Large intestine (tissue), 3 donors: ENCODE results near the gene CDH23. TPM values are rescaled to one million over a fixed set of nuclear protein-coding genes. Genes with fewer than 3 reads are reported as not detected.
A peak's percentile ranks its signal among the peaks of the same experiment; 100 is the strongest.

Source experiments
- DNase-seq, 2 donors: peaks; one replicate each; pipeline versions ENCODE4 v3.0.0 to v3.0.0-alpha.2; 2013
- H3K27ac ChIP-seq: one replicate; pipeline ENCODE4 v1.5.1; 2013; ENCODE audit warnings: low read length
- H3K27me3 ChIP-seq: 2 replicates; pipeline ENCODE4 v1.6.1; 2013; ENCODE audit warnings: low read length; ENCODE audit not compliant: control insufficient read depth, insufficient read depth
- H3K36me3 ChIP-seq: 2 replicates; pipeline ENCODE4 v1.6.1; 2013; ENCODE audit warnings: low read length; ENCODE audit not compliant: control insufficient read depth, insufficient read depth
- H3K4me1 ChIP-seq: one replicate; pipeline ENCODE4 v1.6.1; 2013; ENCODE audit warnings: low read length; ENCODE audit not compliant: control insufficient read depth, insufficient read depth
- H3K4me3 ChIP-seq: one replicate; pipeline ENCODE4 v1.5.1; 2013; ENCODE audit warnings: low read length
- H3K9me3 ChIP-seq: one replicate; pipeline ENCODE4 v1.6.1; 2013; ENCODE audit warnings: mild to moderate bottlenecking, low read depth, low read length, moderate library complexity; ENCODE audit not compliant: control insufficient read depth
- WGBS: methylation state at CpG from one replicate; pipeline ENCODE4 v1.1.5; 2013; ENCODE audit warnings: low lambda C conversion rate; ENCODE audit not compliant: insufficient coverage; 5-methylcytosine and 5-hydroxymethylcytosine counted together
- polyA plus RNA-seq: library from polyadenylated mRNA; unstranded; fragments of 120-200 nt; gene quantifications from one replicate; pipeline ENCODE4 v1.2.1, GENCODE V29; 2013

Gene CDH23
- polyA plus RNA-seq, 1 donor = 1.7 TPM

GRCh38 chr10:71512761-71513539 lies 116.2 kb downstream of the CDH23 start:
- no peaks in the 10 kb centered on the region for H3K36me3 ChIP-seq
- H3K27me3 ChIP-seq = no peaks in the 10 kb centered on the region
- no peak overlapping the region for H3K27ac ChIP-seq
- no peak overlapping the region for H3K4me3 ChIP-seq
- H3K4me1 ChIP-seq = no peaks in the 10 kb centered on the region
- no CpG with 5 or more reads among the region's 5 CpGs for WGBS
- peak in 1 of 2 donors; percentile 23 for DNase-seq
- no peaks in the 10 kb centered on the region for H3K9me3 ChIP-seq

GRCh38 chr10:71513540-71513853 lies 116.8 kb downstream of the CDH23 start:
- no CpG with 5 or more reads among the region's 2 CpGs for WGBS
- Histone ChIP-seq H3K27me3 (no peaks in the 10 kb centered on the region), H3K27ac (no peak overlapping the region), H3K4me3 (no peak overlapping the region), H3K9me3 (no peaks in the 10 kb centered on the region), H3K4me1 (no peaks in the 10 kb centered on the region), H3K36me3 (no peaks in the 10 kb centered on the region)
- DNase-seq = no peak

GRCh38 chr10:71513936-71514335 lies 117.2 kb downstream of the CDH23 start:
- Histone ChIP-seq H3K4me3 (no peak overlapping the region), H3K4me1 (no peaks in the 10 kb centered on the region)
- no CpG with 5 or more reads among the region's 1 CpG for WGBS

GRCh38 chr10:71515531-71516172 lies 118.9 kb downstream of the CDH23 start:
- no peak for DNase-seq
- Histone ChIP-seq H3K27me3 (no peaks in the 10 kb centered on the region), H3K9me3 (no peaks in the 10 kb centered on the region), H3K4me1 (no peaks in the 10 kb centered on the region), H3K4me3 (no peak overlapping the region), H3K27ac (no peak overlapping the region), H3K36me3 (no peaks in the 10 kb centered on the region)

More at GRCh38 chr10:71513936-71514335, 117.2 kb downstream of the CDH23 start:
- no peaks in the 10 kb centered on the region for H3K27me3 ChIP-seq
- H3K9me3 ChIP-seq = no peaks in the 10 kb centered on the region
- no peaks in the 10 kb centered on the region for H3K36me3 ChIP-seq
- H3K27ac ChIP-seq = no peak overlapping the region
- no peak for DNase-seq

- no peak for DNase-seq
- WGBS = no CpG with 5 or more reads among the region's 8 CpGs
Measured at GRCh38 chr10:71516890-71517289, 120.2 kb downstream of the CDH23 start.

GRCh38 chr10:71517298-71518169 lies 120.8 kb downstream of the CDH23 start:
- H3K9me3 ChIP-seq = no peaks in the 10 kb centered on the region
- DNase-seq = no peak
- no peaks in the 10 kb centered on the region for H3K36me3 ChIP-seq
- no peak overlapping the region for H3K27ac ChIP-seq
- H3K27me3 ChIP-seq = no peaks in the 10 kb centered on the region
- WGBS = no CpG with 5 or more reads among the region's 18 CpGs
- no peaks in the 10 kb centered on the region for H3K4me1 ChIP-seq
- no peak overlapping the region for H3K4me3 ChIP-seq

More at GRCh38 chr10:71516890-71517289, 120.2 kb downstream of the CDH23 start:
- Histone ChIP-seq H3K27ac (no peak overlapping the region), H3K4me3 (no peak overlapping the region), H3K9me3 (no peaks in the 10 kb centered on the region), H3K36me3 (no peaks in the 10 kb centered on the region), H3K4me1 (no peaks in the 10 kb centered on the region), H3K27me3 (no peaks in the 10 kb centered on the region)

GRCh38 chr10:71520042-71520441 lies 123.3 kb downstream of the CDH23 start:
- WGBS = no CpG with 5 or more reads among the region's 8 CpGs
- no peak overlapping the region for H3K4me3 ChIP-seq
- no peaks in the 10 kb centered on the region for H3K27me3 ChIP-seq
- H3K4me1 ChIP-seq = no peaks in the 10 kb centered on the region
- no peaks in the 10 kb centered on the region for H3K9me3 ChIP-seq
- no peaks in the 10 kb centered on the region for H3K36me3 ChIP-seq
- DNase-seq = no peak
- no peak overlapping the region for H3K27ac ChIP-seq

GRCh38 chr10:71521504-71522441 lies 125.1 kb downstream of the CDH23 start:
- no peaks in the 10 kb centered on the region for H3K36me3 ChIP-seq
- no peak overlapping the region for H3K27ac ChIP-seq
- H3K27me3 ChIP-seq = no peaks in the 10 kb centered on the region
- no peak overlapping the region for H3K4me3 ChIP-seq
- no peaks in the 10 kb centered on the region for H3K4me1 ChIP-seq
- no peak for DNase-seq
- WGBS = 89% methylated on average over 3 of the region's 14 CpGs
- H3K9me3 ChIP-seq = no peaks in the 10 kb centered on the region

GRCh38 chr10:71522442-71523144 lies 125.9 kb downstream of the CDH23 start:
- Histone ChIP-seq H3K4me1 (no peaks in the 10 kb centered on the region), H3K4me3 (no peak overlapping the region), H3K27ac (no peak overlapping the region), H3K36me3 (no peaks in the 10 kb centered on the region), H3K9me3 (no peaks in the 10 kb centered on the region), H3K27me3 (no peaks in the 10 kb centered on the region)
- no peak for DNase-seq
- no CpG with 5 or more reads among the region's 5 CpGs for WGBS
